NCI-H1694 treated with DMSO at 0.1 percent for 48 hours (cell line): ENCODE results near the gene HHIPL1.

ENCODE experiments used
- DNase-seq: peaks from one replicate; lab custom pipeline; 2025; lab: John Stamatoyannopoulos, UW

Gene HHIPL1

GRCh38 chr14:99689266-99690236, 44.6 kb downstream of the HHIPL1 start:
- no peak for DNase-seq

GRCh38 chr14:99690636-99691035, 45.7 kb downstream of the HHIPL1 start:
- DNase-seq, result no peak

- DNase-seq, result no peak
These were observed 46.4 kb downstream of the HHIPL1 start for GRCh38 chr14:99691111-99691885.

- no peak for DNase-seq
These were observed 49.0 kb downstream of the HHIPL1 start for GRCh38 chr14:99693918-99694317.

GRCh38 chr14:99696929-99697328, 52.0 kb downstream of the HHIPL1 start:
- DNase-seq, result no peak

GRCh38 chr14:99698236-99698635, 53.3 kb downstream of the HHIPL1 start:
- DNase-seq, result no peak

- no peak for DNase-seq
These were observed 53.7 kb downstream of the HHIPL1 start for GRCh38 chr14:99698642-99699041.

GRCh38 chr14:99699085-99699760, 54.3 kb downstream of the HHIPL1 start:
- no peak for DNase-seq

- DNase-seq, result no peak
These were observed 54.9 kb downstream of the HHIPL1 start for GRCh38 chr14:99699861-99700260.

GRCh38 chr14:99700379-99700778, 55.5 kb downstream of the HHIPL1 start:
- DNase-seq, result no peak

- DNase-seq, result no peak
These were observed 56.3 kb downstream of the HHIPL1 start for GRCh38 chr14:99701260-99701659.

- no peak for DNase-seq
These were observed 57.2 kb downstream of the HHIPL1 start for GRCh38 chr14:99702115-99702514.

- DNase-seq, result no peak
These were observed 58.5 kb downstream of the HHIPL1 start for GRCh38 chr14:99703381-99703780.

- DNase-seq, result no peak
These were observed 59.1 kb downstream of the HHIPL1 start for GRCh38 chr14:99704037-99704436.

GRCh38 chr14:99706107-99706900, 61.4 kb downstream of the HHIPL1 start:
- DNase-seq, result no peak

GRCh38 chr14:99707420-99707819, 62.5 kb downstream of the HHIPL1 start:
- no peak for DNase-seq

GRCh38 chr14:99707921-99708320, 63.0 kb downstream of the HHIPL1 start:
- no peak for DNase-seq

- no peak for DNase-seq
These were observed 63.5 kb downstream of the HHIPL1 start for GRCh38 chr14:99708449-99708848.

- no peak for DNase-seq
These were observed 69.0 kb downstream of the HHIPL1 start for GRCh38 chr14:99713972-99714371.

- no peak for DNase-seq
These were observed 70.5 kb downstream of the HHIPL1 start for GRCh38 chr14:99715266-99716000.
